Measurements from ENCODE around the gene MYLK.
A peak's percentile ranks its signal among the peaks of the same experiment; 100 is the strongest.

The MYLK gene

DNA sequence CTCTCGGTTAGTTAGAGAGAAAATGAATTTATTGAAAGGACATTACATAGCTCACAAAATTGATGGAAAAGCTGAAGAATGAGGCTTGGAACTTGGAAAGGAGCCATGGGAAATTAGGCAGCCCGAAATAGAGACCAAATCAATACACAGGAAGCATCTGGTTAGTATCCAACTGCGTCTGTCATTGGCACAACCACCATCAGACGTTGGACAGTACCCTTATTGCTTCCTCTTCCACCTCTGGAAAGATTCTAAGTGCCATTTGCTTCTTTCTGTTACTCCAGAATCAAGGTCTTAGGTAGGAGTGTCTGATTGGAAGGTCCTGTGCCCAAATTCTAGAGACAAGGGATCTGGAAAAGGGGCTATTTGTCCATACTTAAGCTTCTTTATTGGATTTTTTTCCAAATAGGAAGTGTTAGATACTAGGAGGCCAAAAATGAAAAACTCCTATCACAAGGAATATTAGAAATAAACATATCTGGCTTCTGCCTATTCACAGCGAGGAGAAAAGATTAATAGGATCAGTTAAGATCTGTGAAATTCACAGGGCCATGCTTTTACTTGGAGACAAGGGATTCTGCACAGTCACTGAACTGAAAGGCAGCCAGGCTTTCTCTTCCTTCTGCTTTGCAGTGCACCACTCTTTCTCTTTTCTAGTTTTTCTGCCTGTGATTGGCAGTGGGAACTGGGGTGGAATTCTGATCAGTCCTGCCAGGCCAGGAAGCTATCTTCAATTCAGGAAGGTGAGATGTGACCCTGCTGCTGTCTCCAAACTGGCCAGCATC lies 288.5 kb downstream of the MYLK start:
- no peak for DNase-seq (ENCODE audit: low read depth in 2 of 2)

DNA sequence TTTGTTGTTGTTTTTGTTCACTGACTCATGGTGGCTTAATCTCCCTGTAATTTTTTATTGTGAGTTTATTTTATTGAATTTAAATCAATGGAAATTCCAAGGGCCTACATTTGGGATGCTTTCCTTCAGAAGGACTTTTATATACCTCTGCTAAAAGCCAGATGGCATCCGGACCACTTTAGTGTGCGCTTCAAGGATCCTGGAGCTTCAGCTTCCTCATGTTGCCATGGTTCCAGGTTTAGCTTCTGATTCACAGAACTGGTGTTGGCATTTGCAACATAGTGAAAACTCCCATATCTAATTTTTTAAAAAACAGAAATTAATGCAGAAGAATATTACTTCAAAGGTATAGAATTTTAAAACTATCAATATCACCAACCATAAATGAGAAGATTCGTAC lies 290.8 kb downstream of the MYLK start:
- no peak for DNase-seq (ENCODE audit: low read depth in 2 of 2)

DNA sequence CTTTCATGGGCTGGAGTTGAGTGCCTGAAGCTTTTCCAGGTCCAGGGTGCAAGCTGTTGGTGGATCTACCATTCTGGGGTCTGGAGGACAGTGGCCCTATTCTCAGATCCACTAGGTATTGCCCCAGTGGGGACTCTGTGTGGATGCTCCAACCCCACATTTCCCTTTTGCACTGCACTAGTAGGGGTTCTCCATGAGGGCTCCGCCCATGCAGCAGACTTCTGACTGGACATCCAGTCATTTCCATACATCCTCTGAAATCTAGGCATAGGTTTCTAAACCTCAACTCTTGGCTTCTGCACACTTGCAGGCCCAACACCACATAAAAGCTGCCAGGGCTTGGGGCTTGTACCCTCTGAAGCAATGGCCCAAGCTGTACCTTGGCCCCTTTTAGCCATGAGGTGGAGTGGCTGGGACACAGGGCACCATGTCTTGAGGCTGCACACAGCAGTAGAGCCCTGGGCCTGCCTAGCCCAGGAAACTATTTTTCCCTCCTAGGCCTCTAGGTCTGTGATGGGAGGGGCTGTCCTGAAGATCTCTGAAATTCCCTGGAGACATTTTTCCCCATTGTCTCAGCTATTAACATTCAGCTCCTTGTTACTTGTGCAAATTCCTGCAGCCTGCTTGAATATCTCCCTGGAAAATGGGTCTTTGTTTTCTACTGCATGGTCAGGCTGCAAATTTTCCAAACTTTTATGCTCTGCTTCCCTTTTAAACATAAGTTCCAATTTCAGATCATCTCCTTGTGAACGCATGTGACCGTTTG lies 293.3 kb downstream of the MYLK start:
- DNase-seq (ENCODE audit: low read depth in 2 of 2): no peak

DNA sequence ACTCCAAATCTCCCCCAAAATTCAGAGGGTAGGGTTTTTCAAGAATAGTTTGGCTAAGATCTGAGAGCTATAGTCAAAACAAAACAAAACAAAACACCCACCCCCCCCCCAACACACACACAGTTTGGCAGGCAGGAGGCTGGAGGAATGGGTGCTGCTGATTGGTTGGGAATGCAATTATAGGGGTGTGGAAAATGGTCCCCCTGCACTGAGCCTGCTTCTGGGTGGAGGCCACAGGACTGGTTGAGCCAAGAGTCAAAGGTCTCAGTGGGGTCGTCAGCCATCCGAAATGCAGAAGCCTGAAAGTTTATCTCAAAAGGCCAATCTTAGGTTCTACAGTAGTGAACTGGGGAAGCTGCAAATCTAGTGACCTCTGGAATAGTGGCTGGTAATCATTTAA lies 296.7 kb downstream of the MYLK start:
- no peak for DNase-seq (ENCODE audit: low read depth in 2 of 2)

DNA sequence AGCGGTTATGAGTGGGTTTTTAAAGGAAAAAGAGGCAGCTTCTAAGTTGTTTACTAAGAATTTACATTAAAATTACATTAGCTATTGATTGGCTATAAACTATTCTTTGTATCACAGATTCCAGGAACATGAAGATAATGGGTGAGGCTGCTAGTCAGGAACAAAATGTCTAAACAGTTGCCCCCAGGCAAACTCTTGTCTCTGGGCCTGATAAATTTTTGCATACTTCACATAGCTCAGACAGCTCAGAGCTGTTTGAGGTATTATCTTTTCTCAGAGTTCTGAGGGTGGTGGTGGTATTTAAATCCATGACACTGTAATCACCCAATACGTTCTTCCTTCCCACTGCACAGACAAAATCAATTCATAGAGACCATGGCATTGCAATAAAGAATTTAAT lies 297.2 kb downstream of the MYLK start:
- no peak for DNase-seq (ENCODE audit: low read depth in 2 of 2)

DNA sequence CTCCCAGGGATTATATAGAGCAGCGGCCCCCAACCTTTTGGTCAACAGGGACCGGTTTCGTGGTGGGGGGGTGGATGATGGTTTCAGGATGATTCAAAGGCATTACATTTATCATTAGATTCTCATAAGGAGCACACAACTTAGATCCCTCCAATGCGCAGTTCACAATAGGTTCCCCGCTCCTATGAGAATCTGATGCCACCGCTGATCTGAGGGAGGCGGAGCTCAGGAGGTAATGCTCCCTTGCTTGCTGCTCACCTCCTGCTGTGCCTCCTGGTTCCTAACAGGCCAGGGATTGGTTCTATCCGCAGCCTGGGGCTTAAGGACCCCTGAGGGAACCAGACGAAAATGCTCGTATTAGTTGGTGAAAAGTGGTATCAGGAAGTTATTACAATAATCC lies 298.0 kb downstream of the MYLK start:
- no peak for DNase-seq (ENCODE audit: low read depth in 2 of 2)

DNA sequence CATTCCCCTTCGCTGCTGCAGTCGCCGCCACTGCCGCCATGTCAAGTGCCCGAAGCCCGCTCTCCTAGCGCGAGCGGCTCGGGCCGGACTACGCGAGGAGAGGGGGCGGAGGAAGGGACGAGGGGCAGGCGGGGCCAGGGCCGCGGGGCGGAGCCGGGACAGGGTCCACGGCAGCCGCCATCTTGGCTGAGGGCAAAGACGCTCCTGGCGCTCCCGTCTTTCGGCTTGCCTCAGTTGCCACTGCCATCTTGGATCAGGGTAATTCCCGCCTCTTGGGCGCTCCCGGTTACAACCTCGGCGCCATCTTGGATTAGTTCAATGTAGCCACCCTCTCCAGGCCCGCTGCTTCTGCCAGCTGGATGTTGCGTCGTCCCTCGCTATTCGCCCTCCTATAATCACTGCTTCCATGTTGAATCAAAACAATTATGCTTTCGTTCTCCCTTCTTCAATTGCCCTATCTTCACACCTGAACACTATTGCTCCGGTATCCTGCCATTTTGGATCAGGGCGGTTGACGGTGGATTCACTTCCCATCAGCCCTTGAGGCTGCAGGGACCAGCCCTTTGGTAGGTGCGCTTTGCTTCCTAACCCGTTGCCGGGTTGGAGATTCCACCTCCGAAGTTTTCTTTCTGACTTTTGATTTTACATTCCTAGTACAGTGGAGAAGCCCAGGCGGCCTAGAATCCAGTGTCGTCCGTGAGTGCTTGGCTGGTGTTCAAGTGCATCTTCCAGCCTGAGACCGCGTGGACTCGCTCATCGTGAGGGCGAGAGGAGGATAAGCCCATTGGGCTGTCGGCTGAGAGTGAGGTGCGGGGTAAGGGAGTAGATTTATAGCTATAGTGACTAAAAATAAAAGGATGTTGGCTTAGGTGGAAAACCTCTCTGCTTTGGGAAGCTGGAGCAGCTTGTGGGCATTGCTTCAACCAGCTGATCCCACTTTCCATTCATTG lies 298.9 kb downstream of the MYLK start, which contains the start of gene HACD2:
TSS of gene HACD2 (minus strand) at position 66 of the 950 bp plus-strand sequence. CDS start at position 40, 26 bp downstream.
- peak; percentile 88 to 89 for DNase-seq (ENCODE audit: low read depth in 2 of 2)

DNA sequence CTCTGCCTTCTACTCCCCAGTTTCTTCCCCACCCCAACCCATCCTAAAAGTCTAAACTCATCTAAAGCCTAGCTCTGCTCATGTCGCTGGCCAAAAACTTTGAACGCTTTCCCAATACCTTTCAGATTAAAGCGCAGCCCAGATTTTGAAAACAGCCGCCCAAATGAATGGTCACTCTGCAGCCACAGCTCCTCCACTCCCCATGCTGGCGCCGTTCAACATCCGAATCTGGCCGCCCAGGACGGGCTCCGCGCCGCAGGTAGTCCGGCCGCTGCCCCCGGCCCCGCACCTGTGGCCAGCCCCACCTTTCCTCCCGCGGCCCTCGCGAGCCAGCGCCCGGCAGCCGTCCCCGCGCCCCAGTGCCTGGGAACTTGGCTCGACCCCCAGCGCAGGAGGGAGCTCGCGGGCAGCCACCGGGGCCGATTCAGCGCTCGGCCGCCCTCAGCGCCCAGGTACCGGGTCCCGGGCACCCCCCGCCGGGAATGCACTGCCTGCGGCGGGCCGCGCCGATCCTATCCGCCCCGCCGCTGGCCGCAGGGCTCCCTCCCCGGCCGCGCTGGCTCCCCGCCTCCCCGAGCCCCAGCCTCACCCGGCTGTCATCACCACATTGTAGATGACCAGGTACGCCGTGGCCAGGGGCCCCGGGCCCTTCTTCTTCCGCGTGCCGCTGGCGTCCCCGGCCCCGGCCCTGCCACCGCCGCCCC lies 299.7 kb downstream of the MYLK start:
- no peak for DNase-seq (ENCODE audit: low read depth in 2 of 2)

DNA sequence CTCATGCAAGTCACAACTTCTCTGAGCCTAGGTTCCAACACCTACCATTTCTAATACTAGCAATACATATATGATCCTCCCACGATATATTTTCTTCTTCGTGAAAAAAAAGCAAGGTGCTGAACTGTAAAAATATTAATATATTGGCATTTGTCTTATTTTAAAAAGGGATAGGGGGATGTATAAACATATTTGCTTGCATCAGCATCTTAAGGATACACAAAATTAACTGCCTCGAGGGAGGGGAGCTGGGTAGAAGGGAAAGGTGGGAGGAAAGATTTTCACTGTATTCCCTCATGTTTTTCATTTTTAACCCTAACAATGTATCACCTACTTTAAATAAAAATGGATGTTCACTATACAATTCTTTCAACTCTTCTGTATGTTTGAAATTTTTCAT lies 300.6 kb downstream of the MYLK start:
- no peak for DNase-seq (ENCODE audit: low read depth in 2 of 2)

DNA sequence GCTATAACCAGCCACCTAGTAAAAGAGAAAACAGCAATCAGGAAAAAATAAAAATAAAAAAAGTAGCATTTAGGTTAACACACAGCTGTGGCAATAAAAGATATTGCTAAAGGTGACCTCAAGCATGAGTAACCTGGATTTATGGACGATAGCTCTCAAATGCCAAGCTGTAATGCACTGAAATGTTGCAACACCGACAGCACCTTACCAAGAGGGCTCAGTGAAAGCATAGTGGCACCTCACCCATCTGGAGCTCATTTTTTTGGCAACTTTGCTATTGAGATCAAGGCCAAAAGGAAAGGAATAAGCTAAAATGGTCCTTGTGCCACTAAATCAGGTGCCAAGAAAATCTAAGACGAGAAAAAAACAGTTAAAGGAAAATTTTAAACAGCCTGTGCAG lies 301.8 kb downstream of the MYLK start:
- DNase-seq (ENCODE audit: low read depth in 2 of 2): no peak

DNA sequence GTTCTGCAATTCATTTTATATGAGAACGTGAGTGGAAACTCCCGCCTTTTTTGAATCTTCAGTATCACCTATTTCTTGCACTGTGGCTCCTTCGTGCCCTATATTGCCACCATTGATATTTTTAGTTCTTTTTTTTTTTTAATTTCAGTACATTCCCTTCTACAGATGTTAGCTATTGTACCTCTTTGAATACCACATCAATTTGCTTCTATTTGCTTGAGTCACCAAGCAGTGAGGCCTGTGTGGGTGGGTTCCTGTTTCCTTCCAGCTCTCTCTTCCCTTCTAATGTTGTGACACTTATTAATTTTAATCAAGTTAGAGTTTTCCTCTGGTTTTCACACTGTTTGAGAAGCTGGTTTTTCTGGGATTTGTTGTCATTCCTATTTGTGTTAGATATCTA lies 308.0 kb downstream of the MYLK start:
- no peak for DNase-seq (ENCODE audit: low read depth in 2 of 2)

DNA sequence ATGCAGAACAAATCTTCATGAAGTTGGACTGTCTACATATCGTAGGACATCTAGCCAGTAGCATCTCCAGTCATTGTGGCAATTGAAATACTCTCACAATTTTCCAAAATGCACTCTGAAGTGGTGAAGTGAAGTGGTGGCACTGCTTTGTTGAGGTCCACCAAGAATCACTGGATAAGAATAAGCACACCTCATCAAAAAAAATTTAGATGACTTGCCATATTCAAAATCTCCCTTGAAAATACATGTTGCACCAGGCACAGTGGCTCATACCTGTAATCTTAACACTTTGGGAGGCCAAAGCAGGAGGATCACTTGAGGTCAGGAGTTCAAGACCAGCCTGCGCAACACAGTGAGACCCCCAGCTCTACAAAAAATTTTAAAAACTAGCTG lies 312.2 kb downstream of the MYLK start:
- no peak for DNase-seq (ENCODE audit: low read depth in 2 of 2)

DNA sequence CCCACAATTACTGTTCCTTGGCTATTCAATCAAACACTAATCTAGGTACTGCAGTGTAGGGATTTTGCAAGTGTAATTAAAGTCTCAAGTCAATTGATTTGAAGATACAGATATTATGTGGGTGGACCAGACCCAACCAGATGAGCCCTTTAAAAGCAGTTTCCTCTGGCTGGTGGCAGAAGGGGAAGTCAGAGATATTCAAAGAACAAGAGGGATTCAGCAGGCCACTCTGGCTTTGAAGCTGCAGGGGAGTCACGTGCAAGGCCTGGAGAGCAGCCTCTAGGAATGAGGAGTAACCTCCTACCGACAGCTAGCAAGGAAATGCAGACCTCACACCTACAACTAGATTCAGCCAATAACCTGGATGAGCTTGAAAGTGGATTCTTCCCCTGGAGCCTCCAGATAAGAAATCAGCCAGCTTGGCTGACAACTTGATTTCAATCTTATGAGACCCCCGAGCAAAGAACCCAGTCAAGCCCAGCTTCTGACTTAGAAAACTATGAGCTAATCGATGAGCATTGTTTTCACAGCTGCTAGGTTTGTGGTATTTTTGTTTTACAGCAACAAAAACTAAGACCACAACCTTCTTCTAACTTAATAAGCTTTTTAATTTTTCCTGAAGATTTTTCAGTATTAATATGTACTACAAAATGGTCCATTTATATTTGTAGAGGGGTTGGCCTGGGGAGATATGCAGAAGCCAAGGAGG lies 312.7 kb downstream of the MYLK start:
- DNase-seq (ENCODE audit: low read depth in 2 of 2): no peak

DNA sequence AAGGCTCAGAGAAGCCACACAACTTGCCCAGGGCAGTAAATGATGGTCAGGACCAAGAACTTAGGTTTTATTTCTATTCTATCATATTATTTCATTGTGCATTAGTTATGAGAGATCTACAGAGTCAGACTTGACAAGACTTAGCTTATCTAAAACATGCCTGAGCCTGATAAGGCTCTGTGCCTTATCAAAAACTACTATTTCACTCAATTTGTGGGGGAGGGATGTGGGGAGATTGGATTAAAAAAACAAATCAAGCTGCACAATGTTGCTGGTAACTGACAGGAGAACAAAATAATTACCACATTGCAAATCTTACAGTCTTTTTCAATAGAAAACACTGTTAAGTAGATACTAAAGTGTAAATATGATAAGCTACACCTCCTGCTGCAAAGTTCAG lies 315.3 kb downstream of the MYLK start:
- DNase-seq (ENCODE audit: low read depth in 2 of 2): no peak

DNA sequence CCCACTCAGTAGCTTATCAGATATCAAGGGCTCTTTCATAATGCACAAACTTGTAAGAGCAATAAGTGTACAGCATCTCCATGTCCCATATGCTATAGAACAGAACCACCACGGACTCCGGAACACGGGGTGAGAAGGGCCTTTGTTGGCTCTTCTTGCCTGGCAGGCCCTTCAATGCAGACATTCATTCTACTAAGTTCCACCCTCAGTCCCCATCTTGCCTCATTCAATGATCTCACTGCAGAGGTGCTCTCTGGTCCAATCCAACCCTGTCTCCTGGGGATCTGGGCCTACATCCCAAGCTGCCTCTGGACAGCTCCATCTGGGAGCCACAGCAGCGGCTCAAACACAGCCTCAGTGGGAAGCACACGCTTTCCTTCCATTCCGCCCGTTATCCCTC lies 316.1 kb downstream of the MYLK start:
- DNase-seq (ENCODE audit: low read depth in 2 of 2): no peak

DNA sequence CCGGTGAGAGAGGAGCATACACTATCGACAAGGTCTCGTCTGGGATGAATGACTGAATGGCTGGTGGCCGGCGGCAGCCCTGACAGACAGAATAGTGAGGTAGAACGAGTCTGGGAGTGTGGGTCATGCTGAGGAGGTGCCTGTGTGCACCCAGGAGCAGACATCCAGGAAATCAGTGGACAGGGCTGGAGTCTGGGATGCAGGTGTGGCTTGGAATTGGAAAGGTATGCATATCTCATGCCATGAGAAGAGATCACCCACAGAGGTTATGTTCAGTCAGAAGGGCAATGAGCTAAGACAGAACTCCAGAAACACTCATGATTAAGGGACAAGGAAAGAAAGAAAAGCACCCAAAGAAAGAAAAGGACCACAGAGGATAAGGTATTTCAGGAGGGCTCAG lies 320.1 kb downstream of the MYLK start:
- no peak for DNase-seq (ENCODE audit: low read depth in 2 of 2)

DNA sequence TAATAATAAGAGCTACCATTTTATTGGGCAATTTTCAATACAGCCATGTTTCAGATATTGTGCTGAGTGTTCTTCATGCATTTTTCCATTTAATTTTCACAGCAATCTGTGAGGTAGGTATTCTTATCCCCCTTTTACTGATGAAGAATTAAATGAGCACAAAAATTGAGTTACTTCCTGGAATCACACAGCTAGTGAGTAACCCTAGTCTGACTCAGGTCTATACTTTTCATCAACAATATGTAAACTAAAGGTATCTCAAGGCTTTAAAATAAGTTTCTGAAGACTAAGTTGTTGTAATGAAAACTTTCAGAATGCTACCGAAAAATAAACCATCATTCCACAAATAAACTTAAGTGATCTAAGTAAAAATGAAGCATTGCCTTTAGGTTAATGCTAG lies 321.6 kb downstream of the MYLK start:
- DNase-seq (ENCODE audit: low read depth in 2 of 2): no peak

DNA sequence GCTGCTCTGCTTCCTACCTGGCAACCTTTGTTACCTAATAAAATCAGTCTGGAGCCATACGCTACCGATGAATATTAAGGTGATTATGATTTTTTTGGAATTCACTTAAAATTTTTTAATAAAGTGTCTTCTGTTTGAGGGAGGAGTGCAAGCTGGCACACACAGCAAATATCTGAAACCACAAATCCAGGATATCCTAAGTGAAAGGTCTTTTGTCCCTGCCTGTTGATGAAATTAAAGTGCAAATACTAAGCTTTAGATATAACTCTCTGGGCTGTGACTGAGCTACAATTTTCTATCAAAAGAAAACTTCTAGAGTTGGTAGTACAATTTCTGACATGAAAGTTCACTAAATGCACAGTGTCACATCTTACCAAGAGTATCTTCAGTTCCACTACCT lies 322.9 kb downstream of the MYLK start:
- no peak for DNase-seq (ENCODE audit: low read depth in 2 of 2)

All from stimulated activated CD8-positive, alpha-beta memory T cell treated with anti-CD3 and anti-CD28 coated beads, Interleukin-15, amount 100 ng/mL, for 4 hours (primary cell).